ENCODE data around the gene DCT. TPM values are rescaled to one million over a fixed set of nuclear protein-coding genes. Genes with fewer than 3 reads are reported as not detected.

DCT gene
- total RNA-seq, 1 donor from 2014 or later, result 0.08 TPM

DNA sequence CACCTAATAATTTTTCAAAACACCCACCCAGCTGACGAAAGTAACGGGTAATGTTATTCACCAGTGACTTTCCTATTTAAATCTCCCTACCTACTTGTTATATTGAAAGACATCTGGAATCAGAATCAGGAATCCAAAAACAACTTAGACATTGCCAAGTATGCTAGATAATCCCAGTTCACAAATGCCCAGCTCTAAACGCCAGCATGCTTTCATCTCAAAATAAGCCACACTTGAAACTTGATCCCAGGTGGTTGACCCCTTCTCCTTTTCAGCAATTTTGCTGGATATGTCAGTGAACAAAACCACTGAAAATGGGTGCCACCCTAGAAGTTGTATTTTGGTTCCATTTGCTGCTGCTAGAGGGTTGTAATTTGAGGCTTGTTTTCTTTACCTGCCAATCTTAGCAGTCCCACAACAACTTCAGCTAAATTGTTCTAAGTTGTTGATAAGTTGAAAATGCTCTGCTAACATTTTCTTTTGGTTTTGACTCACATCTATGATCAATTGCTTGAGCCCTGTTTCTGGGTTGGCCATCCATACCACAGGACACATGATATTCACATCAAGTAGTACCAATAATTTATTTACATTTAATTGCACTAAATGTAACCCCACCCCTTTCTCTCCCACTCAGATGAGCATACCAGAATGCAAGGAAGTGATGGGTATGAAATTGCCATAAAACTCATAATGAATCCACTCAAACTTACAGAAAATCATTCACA lies 66.4 kb downstream of the DCT start:
- TF ChIP-seq, protein P1, sequence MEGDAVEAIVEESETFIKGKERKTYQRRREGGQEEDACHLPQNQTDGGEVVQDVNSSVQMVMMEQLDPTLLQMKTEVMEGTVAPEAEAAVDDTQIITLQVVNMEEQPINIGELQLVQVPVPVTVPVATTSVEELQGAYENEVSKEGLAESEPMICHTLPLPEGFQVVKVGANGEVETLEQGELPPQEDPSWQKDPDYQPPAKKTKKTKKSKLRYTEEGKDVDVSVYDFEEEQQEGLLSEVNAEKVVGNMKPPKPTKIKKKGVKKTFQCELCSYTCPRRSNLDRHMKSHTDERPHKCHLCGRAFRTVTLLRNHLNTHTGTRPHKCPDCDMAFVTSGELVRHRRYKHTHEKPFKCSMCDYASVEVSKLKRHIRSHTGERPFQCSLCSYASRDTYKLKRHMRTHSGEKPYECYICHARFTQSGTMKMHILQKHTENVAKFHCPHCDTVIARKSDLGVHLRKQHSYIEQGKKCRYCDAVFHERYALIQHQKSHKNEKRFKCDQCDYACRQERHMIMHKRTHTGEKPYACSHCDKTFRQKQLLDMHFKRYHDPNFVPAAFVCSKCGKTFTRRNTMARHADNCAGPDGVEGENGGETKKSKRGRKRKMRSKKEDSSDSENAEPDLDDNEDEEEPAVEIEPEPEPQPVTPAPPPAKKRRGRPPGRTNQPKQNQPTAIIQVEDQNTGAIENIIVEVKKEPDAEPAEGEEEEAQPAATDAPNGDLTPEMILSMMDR (IDR thresholded peaks at IDR 0.05; ENCODE audit: insufficient read depth, low read length, poor library complexity, severe bottlenecking), result no peak
- Histone ChIP-seq H3K4me3 (ENCODE audit: low read depth, low read length) (no peak overlapping the region), H3K27me3 (ENCODE audit: control insufficient read depth, insufficient read depth, low read length) (no peaks in the 10 kb centered on the region), H3K36me3 (ENCODE audit: control insufficient read depth, insufficient read depth, low read length) (no peaks in the 10 kb centered on the region)
- DNase-seq (ENCODE audit: low read depth), result no peak

DNA sequence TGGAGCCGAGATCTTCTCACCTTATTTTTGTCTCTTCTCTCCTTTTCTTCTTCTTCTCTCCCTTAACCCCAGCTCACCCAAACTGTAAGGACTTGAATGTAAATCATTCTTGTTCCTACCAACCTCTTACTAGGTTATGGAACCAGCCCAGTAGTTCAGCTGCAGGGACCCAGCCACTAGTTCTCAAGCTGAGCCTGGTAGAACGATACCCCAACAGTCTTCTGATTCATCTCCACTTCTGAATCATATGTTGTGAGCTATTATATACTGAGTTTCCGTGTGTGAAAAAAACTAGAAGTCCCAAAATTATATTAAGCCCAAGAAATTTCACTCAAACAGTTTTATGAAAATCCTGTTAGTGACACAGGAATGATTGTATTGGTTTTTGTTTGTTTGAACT lies 67.7 kb downstream of the DCT start:
- DNase-seq (ENCODE audit: low read depth), result no peak
- H3K4me3 ChIP-seq (ENCODE audit: low read depth, low read length), result no peak overlapping the region
- H3K27me3 ChIP-seq (ENCODE audit: control insufficient read depth, insufficient read depth, low read length), result no peaks in the 10 kb centered on the region
- H3K36me3 ChIP-seq (ENCODE audit: control insufficient read depth, insufficient read depth, low read length), result no peaks in the 10 kb centered on the region
- TF ChIP-seq, protein P1 (IDR thresholded peaks at IDR 0.05; ENCODE audit: insufficient read depth, low read length, poor library complexity, severe bottlenecking), result no peak

DNA sequence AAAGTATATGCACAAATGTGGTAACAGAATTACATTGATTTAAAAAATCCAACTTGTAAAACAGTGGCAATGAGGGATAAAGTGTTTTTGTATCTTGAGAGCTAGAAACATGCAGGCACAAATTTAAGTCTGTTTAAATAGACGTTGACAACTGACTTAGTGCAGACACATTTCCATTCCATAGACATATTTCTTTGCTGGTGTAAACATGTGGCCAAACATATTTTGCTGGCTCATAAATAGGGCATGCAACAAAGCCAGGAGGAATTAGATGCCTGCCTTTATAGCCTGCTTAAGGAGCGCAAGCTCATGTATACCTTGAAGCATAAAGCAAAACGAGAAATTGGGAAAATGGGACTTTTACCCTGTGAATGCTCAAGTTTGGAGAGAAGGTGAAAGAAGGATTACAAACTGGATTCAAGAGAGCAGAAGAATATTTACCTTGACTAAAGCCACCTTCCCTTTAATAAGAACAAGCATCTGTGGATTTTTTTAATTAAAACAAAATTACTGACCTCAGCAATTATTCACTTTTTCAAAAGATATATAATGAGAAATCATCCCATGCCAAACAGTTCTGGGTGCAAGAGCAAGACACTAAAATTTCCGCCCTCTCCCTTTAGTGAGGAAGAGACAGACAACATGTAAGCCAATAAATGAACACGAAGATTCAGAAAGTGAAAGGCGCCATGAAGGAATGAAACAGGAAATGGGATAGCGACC lies 71.0 kb downstream of the DCT start:
- no peak overlapping the region for H3K4me3 ChIP-seq (ENCODE audit: low read depth, low read length)
- DNase-seq (ENCODE audit: low read depth), result no peak
- no peaks in the 10 kb centered on the region for H3K27me3 ChIP-seq (ENCODE audit: control insufficient read depth, insufficient read depth, low read length)

DNA sequence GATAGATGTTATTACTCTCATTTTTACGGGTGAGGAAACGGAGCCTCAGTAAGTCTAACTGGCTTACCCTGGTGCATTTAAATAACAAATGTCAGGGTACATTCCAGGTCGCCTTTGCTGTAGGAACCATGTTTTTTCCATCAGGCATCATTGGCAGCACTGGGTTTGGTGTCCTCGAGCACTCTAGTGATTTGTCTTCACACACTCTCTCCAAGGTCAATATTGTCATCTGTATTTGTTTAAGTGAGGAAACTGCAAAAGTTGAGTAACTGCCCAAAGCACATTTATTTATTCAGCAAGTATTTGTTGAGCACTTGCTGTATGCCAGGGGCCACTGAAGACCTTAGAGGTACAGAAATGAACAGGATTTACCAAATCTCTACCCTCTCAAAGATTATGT lies 78.6 kb downstream of the DCT start:
- no peaks in the 10 kb centered on the region for H3K27me3 ChIP-seq (ENCODE audit: control insufficient read depth, insufficient read depth, low read length)
- no peak overlapping the region for H3K4me3 ChIP-seq (ENCODE audit: low read depth, low read length)
- TF ChIP-seq, protein P1 (IDR thresholded peaks at IDR 0.05; ENCODE audit: insufficient read depth, low read length, poor library complexity, severe bottlenecking), result no peak
- no peaks in the 10 kb centered on the region for H3K36me3 ChIP-seq (ENCODE audit: control insufficient read depth, insufficient read depth, low read length)
- no peak for DNase-seq (ENCODE audit: low read depth)

More for the DNA sequence above, 71.0 kb downstream of the DCT start:
- TF ChIP-seq, protein P1 (IDR thresholded peaks at IDR 0.05; ENCODE audit: insufficient read depth, low read length, poor library complexity, severe bottlenecking), result no peak
- no peaks in the 10 kb centered on the region for H3K36me3 ChIP-seq (ENCODE audit: control insufficient read depth, insufficient read depth, low read length)

DNA sequence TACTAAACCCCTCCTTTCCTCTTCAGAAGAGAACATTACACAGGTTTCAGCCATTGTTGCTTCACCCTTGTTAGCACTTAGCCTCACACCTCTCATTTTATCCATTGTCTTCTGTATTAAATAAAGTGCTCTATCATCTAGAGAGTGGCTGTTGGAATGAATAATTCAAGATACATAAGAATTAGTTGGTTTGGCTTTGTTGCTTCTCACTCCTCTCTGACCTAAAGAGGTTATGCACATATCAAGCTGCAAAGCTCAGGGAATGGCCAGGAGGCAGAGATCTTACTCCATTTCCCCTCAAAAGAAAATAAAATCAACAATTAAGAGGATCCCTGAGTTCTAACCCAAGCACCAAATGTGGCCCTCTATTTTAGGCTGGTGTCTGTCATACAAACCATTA lies 79.7 kb downstream of the DCT start:
- H3K4me3 ChIP-seq (ENCODE audit: low read depth, low read length), result no peak overlapping the region
- TF ChIP-seq, protein P1 (IDR thresholded peaks at IDR 0.05; ENCODE audit: insufficient read depth, low read length, poor library complexity, severe bottlenecking), result no peak

More for the DNA sequence above, 79.7 kb downstream of the DCT start:
- DNase-seq (ENCODE audit: low read depth), result no peak
- Histone ChIP-seq H3K36me3 (ENCODE audit: control insufficient read depth, insufficient read depth, low read length) (no peaks in the 10 kb centered on the region), H3K27me3 (ENCODE audit: control insufficient read depth, insufficient read depth, low read length) (no peaks in the 10 kb centered on the region)

All from kidney epithelial cell (primary cell).